Measurements from ENCODE around the gene WAPL. TPM values are rescaled to one million over a fixed set of nuclear protein-coding genes. Genes with fewer than 3 reads are reported as not detected.

WAPL gene
- total RNA-seq, 4 donors from 2014 or later = 34.2 to 40.5 (median 39.3) TPM

DNA sequence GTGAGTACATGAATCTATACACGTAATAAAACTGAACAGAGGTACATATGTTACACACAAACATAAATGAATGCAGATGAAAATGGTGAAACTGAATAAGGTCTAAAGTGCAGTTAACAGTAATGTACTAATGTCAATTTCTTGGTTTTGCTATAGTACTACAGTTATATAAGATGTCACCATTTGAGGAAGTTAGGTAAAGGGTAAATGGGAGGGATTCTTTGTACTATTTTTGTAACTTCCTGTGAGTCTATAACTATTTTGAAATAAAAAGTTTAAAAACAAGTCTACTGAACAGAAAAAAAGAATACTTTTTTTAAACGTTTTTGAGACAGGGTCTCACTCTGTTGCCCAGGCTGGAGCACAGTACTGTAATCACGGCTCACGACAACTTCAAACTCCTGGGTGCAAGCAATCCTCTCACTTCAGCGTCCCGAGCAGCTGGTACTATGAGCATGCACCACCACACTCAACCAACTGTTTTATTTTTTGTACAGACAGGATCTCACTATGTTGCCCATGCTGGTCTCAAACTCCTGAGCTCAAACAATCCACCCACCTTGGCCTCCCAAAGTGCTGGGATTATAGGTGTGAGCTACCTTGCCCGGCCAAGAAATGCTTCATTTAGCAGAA lies 71.5 kb downstream of the WAPL start:
- peaks cover 0 to 11% (median 2%) of the 10 kb centered on the region in 4 donors for H3K4me1 ChIP-seq
- WGBS = 88% methylated on average over 7 of the region's 7 CpGs
- no peak for DNase-seq (ENCODE audit: extremely low spot score)
- H3K36me3 ChIP-seq = peaks cover 16 to 85% (median 65%) of the 10 kb centered on the region in 4 donors
- no peaks in the 10 kb centered on the region for H3K27me3 ChIP-seq
- H3K9me3 ChIP-seq = no peaks in the 10 kb centered on the region
- TF ChIP-seq CTCF (IDR thresholded peaks at IDR 0.05) (no peak), EP300 (IDR thresholded peaks at IDR 0.05) (no peak), POLR2A (IDR thresholded peaks at IDR 0.05; ENCODE audit: low read depth) (no peak), POLR2AphosphoS5 (IDR thresholded peaks at IDR 0.05) (no peak)
- no peak overlapping the region for H3K4me3 ChIP-seq
- intact Hi-C loops (cut with DNase I) = loop anchor here (5.0 kb wide), 1 partner anchor 48 kb away; no protein-coding TSS in a partner anchor
- H3K27ac ChIP-seq (replicated peaks in 1 of 4) = no peak overlapping the region

DNA sequence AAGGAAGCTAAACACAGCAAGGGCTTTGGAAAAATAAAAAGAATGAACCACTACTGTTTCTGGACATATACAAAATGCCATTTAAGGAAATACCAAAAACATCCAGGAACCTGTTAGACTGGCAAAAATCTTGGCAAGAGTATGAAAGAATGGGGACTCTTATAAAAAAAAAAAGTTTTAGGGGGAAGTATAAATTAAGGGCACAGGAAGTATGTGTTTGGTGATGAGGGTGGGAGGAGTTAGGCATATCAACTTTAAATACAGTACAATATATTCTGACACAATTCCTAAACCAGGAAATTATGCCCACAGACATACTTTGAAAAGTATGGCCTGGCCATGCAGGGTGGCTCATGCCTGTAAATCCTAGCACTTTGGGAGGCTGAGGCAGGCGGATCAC lies 74.2 kb downstream of the WAPL start:
- TF ChIP-seq CTCF (IDR thresholded peaks at IDR 0.05) (no peak), POLR2AphosphoS5 (IDR thresholded peaks at IDR 0.05) (no peak), POLR2A (IDR thresholded peaks at IDR 0.05; ENCODE audit: low read depth) (no peak)
- Histone ChIP-seq H3K27ac (replicated peaks in 1 of 4) (no peak overlapping the region), H3K9me3 (no peaks in the 10 kb centered on the region), H3K4me3 (no peak overlapping the region), H3K4me1 (peaks cover 0 to 11% (median 2%) of the 10 kb centered on the region in 4 donors), H3K27me3 (no peaks in the 10 kb centered on the region), H3K36me3 (peaks cover 14 to 88% (median 54%) of the 10 kb centered on the region in 4 donors)
- 88% methylated on average over 1 of the region's 1 CpG for WGBS
- no peak for DNase-seq (ENCODE audit: extremely low spot score)
- intact Hi-C loops (cut with DNase I) = loop anchor here (5.0 kb wide), 1 partner anchor 45 kb away; no protein-coding TSS in a partner anchor

DNA sequence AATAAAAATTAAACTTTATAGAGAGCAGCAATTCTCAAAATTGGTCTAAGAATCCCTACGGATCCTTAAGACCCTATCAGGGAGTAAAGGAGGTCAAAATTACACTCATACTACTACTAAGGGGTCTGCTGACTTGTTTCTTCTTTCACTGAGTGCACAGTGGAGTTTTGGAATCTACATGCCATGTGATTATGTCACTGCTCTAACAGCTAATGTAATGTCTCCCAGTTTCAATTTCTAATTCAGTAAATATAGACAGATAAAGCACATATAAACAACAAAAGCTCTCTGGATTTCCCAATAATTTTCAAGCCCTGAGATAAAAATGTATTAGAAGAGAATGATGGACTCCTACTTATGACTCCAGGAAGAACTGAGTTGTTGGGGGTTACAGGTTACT lies 74.6 kb downstream of the WAPL start:
- peaks cover 14 to 88% (median 53%) of the 10 kb centered on the region in 4 donors for H3K36me3 ChIP-seq
- TF ChIP-seq CTCF (IDR thresholded peaks at IDR 0.05) (no peak), POLR2A (IDR thresholded peaks at IDR 0.05; ENCODE audit: low read depth) (no peak), POLR2AphosphoS5 (IDR thresholded peaks at IDR 0.05) (no peak), EP300 (IDR thresholded peaks at IDR 0.05) (no peak)
- no peak overlapping the region for H3K27ac ChIP-seq (replicated peaks in 1 of 4)
- H3K27me3 ChIP-seq = no peaks in the 10 kb centered on the region
- peaks cover 0 to 11% (median 2%) of the 10 kb centered on the region in 4 donors for H3K4me1 ChIP-seq
- intact Hi-C loops (cut with DNase I) = loop anchor here (5.0 kb wide), 1 partner anchor 45 kb away; no protein-coding TSS in a partner anchor
- DNase-seq (ENCODE audit: extremely low spot score) = no peak
- no peak overlapping the region for H3K4me3 ChIP-seq
- WGBS = 64% methylated on average over 1 of the region's 1 CpG
- no peaks in the 10 kb centered on the region for H3K9me3 ChIP-seq

DNA sequence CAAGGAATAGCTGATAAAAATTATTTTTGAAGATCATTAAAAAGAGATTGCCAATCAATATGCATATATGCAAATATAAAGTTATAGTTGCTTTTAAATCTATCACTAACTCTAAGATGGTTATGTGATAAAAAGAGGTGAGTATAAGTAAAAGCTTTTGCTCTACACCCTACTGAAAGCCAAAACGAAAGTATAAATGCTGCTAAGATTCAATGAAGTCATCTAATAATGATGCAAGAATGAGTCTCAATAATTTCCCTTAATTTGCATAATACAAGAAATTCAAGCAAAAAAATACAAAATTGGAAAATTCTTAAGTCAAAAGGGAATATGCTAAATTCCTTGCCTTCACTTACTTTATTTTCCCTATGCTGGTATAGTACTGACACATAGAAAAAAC lies 75.2 kb downstream of the WAPL start:
- H3K9me3 ChIP-seq = no peaks in the 10 kb centered on the region
- H3K36me3 ChIP-seq = peaks cover 14 to 88% (median 53%) of the 10 kb centered on the region in 4 donors
- DNase-seq (ENCODE audit: extremely low spot score) = no peak
- no peaks in the 10 kb centered on the region for H3K27me3 ChIP-seq
- H3K27ac ChIP-seq (replicated peaks in 1 of 4) = no peak overlapping the region
- no peak overlapping the region for H3K4me3 ChIP-seq
- intact Hi-C loops (cut with DNase I) = loop anchor here (5.0 kb wide), 1 partner anchor 44 kb away; no protein-coding TSS in a partner anchor
- TF ChIP-seq EP300 (IDR thresholded peaks at IDR 0.05) = no peak
- TF ChIP-seq POLR2A (IDR thresholded peaks at IDR 0.05; ENCODE audit: low read depth) = no peak
- TF ChIP-seq CTCF (IDR thresholded peaks at IDR 0.05) = no peak
- TF ChIP-seq POLR2AphosphoS5 (IDR thresholded peaks at IDR 0.05) = no peak
- H3K4me1 ChIP-seq = peaks cover 0 to 11% (median 2%) of the 10 kb centered on the region in 4 donors
- WGBS = 93% methylated on average over 1 of the region's 1 CpG

Measured in esophagus muscularis mucosa (tissue), 4 donors.